H1 (cell line): ENCODE data around the gene HMCES. TPM values are rescaled to one million over a fixed set of nuclear protein-coding genes. Genes with fewer than 3 reads are reported as not detected.

Experiments
- CTCF ChIA-PET: fragments of 300-600 bp; sonication (Branson Sonifier 250); formaldehyde crosslinking; loops from one replicate; lab custom pipeline; 2021; ENCODE audit not compliant: partially characterized antibody; lab: Charles Lee
- POLR2A ChIA-PET: fragments of 300-600 bp; sonication (Branson Sonifier 250); formaldehyde crosslinking; loops from one replicate; lab custom pipeline; 2021; ENCODE audit warnings: inconsistent platforms; ENCODE audit not compliant: partially characterized antibody; lab: Charles Lee
- DNase-seq, 2 experiments: peaks; one replicate each; pipeline versions ENCODE4 v3.0.0 to v3.0.0-alpha.2; 2010 to 2022; ENCODE audit warnings: low spot score in 2 of 2, low read depth in 1 of 2, mixed read lengths in 1 of 2
- FAIRE-seq: peaks from 2 replicates; lab custom pipeline; 2011; peaks lifted over from hg19 to GRCh38; lab: Jason Lieb, UNC
- H2AFZ ChIP-seq: 2 replicates; pipeline ENCODE4 v1.8.1; 2012; ENCODE audit warnings: low read length, inconsistent platforms
- H2AK5ac ChIP-seq: 2 replicates; pipeline ENCODE4 v1.6.1; 2013; ENCODE audit warnings: low read depth, low read length
- H2BK120ac ChIP-seq: replicated peaks from 2 replicates; pipeline ENCODE3; 2013; ENCODE audit warnings: low read depth, low read length, inconsistent platforms
- H2BK12ac ChIP-seq: 2 replicates; pipeline ENCODE4 v1.6.1; 2013; ENCODE audit warnings: low read depth, low read length
- H2BK15ac ChIP-seq: 2 replicates; pipeline ENCODE4 v1.6.1; 2013; ENCODE audit warnings: low read length
- H2BK20ac ChIP-seq: 2 replicates; pipeline ENCODE4 v1.6.1; 2013; ENCODE audit warnings: low read length
- H2BK5ac ChIP-seq: 2 replicates; pipeline ENCODE4 v1.6.1; 2013; ENCODE audit warnings: low read depth, low read length
- H3K14ac ChIP-seq: 2 replicates; pipeline ENCODE4 v1.6.1; 2013; ENCODE audit warnings: inconsistent platforms; ENCODE audit not compliant: insufficient read length
- H3K18ac ChIP-seq: 2 replicates; pipeline ENCODE4 v1.6.1; 2013; ENCODE audit warnings: low read length; ENCODE audit errors: extremely low read depth
- H3K23ac ChIP-seq: 2 replicates; pipeline ENCODE4 v1.6.1; 2013; ENCODE audit warnings: inconsistent platforms; ENCODE audit not compliant: insufficient read length
- H3K23me2 ChIP-seq: 2 replicates; pipeline ENCODE4 v1.6.1; 2013; ENCODE audit warnings: low read depth, low read length
- H3K27ac ChIP-seq: 2 replicates; pipeline ENCODE4 v1.6.1; 2011; ENCODE audit warnings: low read depth, low read length, inconsistent platforms
- H3K27me3 ChIP-seq, 4 experiments: replicated peaks in 1 of 4; 1 replicate in 1 of 4; 2 replicates in 3 of 4; pipeline versions ENCODE4 v1.6.1 to v1.8.1; 2011 to 2013; ENCODE audit warnings: low read length in 3 of 4, mild to moderate bottlenecking in 3 of 4, inconsistent platforms in 2 of 4, mixed read lengths in 2 of 4, moderate library complexity in 1 of 4; ENCODE audit not compliant: control insufficient read depth in 3 of 4, insufficient read depth in 3 of 4; ENCODE audit errors: extremely low read depth in 1 of 4
- H3K36me3 ChIP-seq, 4 experiments: 2 replicates each; pipeline versions ENCODE4 v1.6.1 to v1.8.1; 2011 to 2013; ENCODE audit warnings: mild to moderate bottlenecking in 4 of 4, low read length in 3 of 4, moderate library complexity in 2 of 4, control low read depth in 1 of 4, inconsistent platforms in 1 of 4; ENCODE audit not compliant: insufficient read depth in 4 of 4, control insufficient read depth in 2 of 4
- H3K4ac ChIP-seq: replicated peaks from 2 replicates; pipeline ENCODE3; 2013; ENCODE audit warnings: low read length, low read depth, mixed read lengths, inconsistent platforms; ENCODE audit not compliant: insufficient read length
- H3K4me1 ChIP-seq, 4 experiments: replicated peaks in 1 of 4; 1 replicate in 1 of 4; 2 replicates in 3 of 4; pipeline versions ENCODE4 v1.6.1 to v1.8.1; 2011 to 2013; ENCODE audit warnings: low read length in 3 of 4, inconsistent platforms in 2 of 4, mixed read lengths in 1 of 4; ENCODE audit not compliant: insufficient read depth in 4 of 4, control insufficient read depth in 3 of 4
- H3K4me2 ChIP-seq, 2 experiments: 2 replicates each; pipeline versions ENCODE4 v1.6.1 to v1.8.1; 2011 to 2013; ENCODE audit warnings: low read depth in 2 of 2, low read length in 2 of 2, control low read depth in 1 of 2, inconsistent platforms in 1 of 2, mild to moderate bottlenecking in 1 of 2; ENCODE audit not compliant: insufficient read depth in 1 of 2
- H3K4me3 ChIP-seq, 4 experiments: fragments of 200-600, 300-600 bp in 1 of 4; sonication (generic), shearing (Covaris generic), sonication (Bioruptor Twin) in 1 of 4; 2 replicates each; pipeline versions ENCODE4 v1.5.1 to v1.8.1; 2011 to 2016; ENCODE audit warnings: low read length in 4 of 4, low read depth in 3 of 4, control low read depth in 2 of 4, inconsistent platforms in 2 of 4, mild to moderate bottlenecking in 2 of 4, mixed read lengths in 1 of 4, moderate library complexity in 1 of 4; ENCODE audit not compliant: insufficient read depth in 2 of 4; ENCODE audit errors: extremely low read depth in 1 of 4
- H3K56ac ChIP-seq: replicated peaks from 2 replicates; pipeline ENCODE3; 2013; ENCODE audit warnings: low read depth, mild to moderate bottlenecking, mixed read lengths, low read length, inconsistent platforms; ENCODE audit not compliant: insufficient read length
- H3K79me1 ChIP-seq: 2 replicates; pipeline ENCODE4 v1.6.1; 2013; ENCODE audit warnings: low read depth, low read length, control low read depth
- H3K79me2 ChIP-seq, 2 experiments: 2 replicates each; pipeline versions ENCODE4 v1.6.1 to v1.8.1; 2012 to 2013; ENCODE audit warnings: low read length in 2 of 2, mild to moderate bottlenecking in 2 of 2, inconsistent platforms in 1 of 2; ENCODE audit not compliant: insufficient read depth in 2 of 2, control insufficient read depth in 1 of 2
- H3K9ac ChIP-seq, 4 experiments: replicated peaks in 1 of 4; 1 replicate in 1 of 4; 2 replicates in 3 of 4; pipeline versions ENCODE4 v1.6.1 to v1.8.1; 2011 to 2013; ENCODE audit warnings: low read depth in 3 of 4, low read length in 3 of 4, control low read depth in 2 of 4, mild to moderate bottlenecking in 2 of 4, moderate library complexity in 2 of 4, inconsistent platforms in 1 of 4; ENCODE audit errors: extremely low read depth in 1 of 4
- H3K9me3 ChIP-seq, 2 experiments: 2 replicates each; pipeline versions ENCODE4 v1.6.1 to v1.8.1; 2012 to 2013; ENCODE audit warnings: mild to moderate bottlenecking in 2 of 2, moderate library complexity in 2 of 2, control low read depth in 1 of 2, inconsistent platforms in 1 of 2, low read depth in 1 of 2, low read length in 1 of 2, mixed read lengths in 1 of 2; ENCODE audit not compliant: insufficient read depth in 2 of 2
- H4K20me1 ChIP-seq, 2 experiments: replicated peaks in 1 of 2; 2 replicates each; pipeline versions ENCODE3 to v1.8.1; 2011 to 2013; ENCODE audit warnings: inconsistent platforms in 2 of 2, low read length in 2 of 2, mild to moderate bottlenecking in 1 of 2; ENCODE audit not compliant: insufficient read depth in 2 of 2, control insufficient read depth in 1 of 2
- H4K5ac ChIP-seq: 2 replicates; pipeline ENCODE4 v1.6.1; 2013; ENCODE audit warnings: low read length, low read depth, mixed read lengths, inconsistent platforms; ENCODE audit not compliant: insufficient read length
- H4K8ac ChIP-seq: 2 replicates; pipeline ENCODE4 v1.8.0; 2013; ENCODE audit warnings: mild to moderate bottlenecking, moderate library complexity, low read length, inconsistent platforms; ENCODE audit not compliant: insufficient read depth; ENCODE audit errors: extremely low read depth
- H4K91ac ChIP-seq: replicated peaks from 2 replicates; pipeline ENCODE3; 2013; ENCODE audit warnings: low read length, mixed read lengths, inconsistent platforms; ENCODE audit not compliant: insufficient read length
- WGBS, 2 experiments: shearing (Covaris generic) in 1 of 2; methylation state at CpG; one replicate each; pipeline versions ENCODE4 v1.1.6 to v1.1.7; 2013 to 2015; ENCODE audit warnings: low lambda C conversion rate in 2 of 2, mixed read lengths in 2 of 2, inconsistent platforms in 1 of 2, low coverage in 1 of 2, missing lambda C conversion rate in 1 of 2; ENCODE audit not compliant: insufficient replicate concordance in 2 of 2, insufficient coverage in 1 of 2, insufficient read length in 1 of 2; ENCODE audit errors: extremely low coverage in 1 of 2, missing lambda C conversion rate in 1 of 2; 5-methylcytosine and 5-hydroxymethylcytosine counted together
- polyA plus RNA-seq, 7 experiments: library from polyadenylated mRNA; depleted of rRNA in 3 of 7; stranded (reverse) in 5 of 7; unstranded in 2 of 7; fragments of >200 nt in 5 of 7; fragments of 200-250 nt in 2 of 7; gene quantifications; 1 replicate in 5 of 7; 2 replicates in 1 of 7; 4 replicates in 1 of 7; pipeline versions ENCODE4 v1.2.1 to v1.2.3, GENCODE V29; 2011 to 2013; ENCODE audit warnings: missing spikeins in 2 of 7, mixed read lengths in 2 of 7
- total RNA-seq: library from RNA; stranded (reverse); fragmentation: NEBNext Ultra II Directional; extraction: Animal tissue kit (Norgen Biotek cat#: 25700); gene quantifications from 2 replicates; pipeline ENCODE4 v1.2.1, GENCODE V29; 2021

Gene HMCES
- total and polyA plus RNA-seq, 2 of the 8 experiments (the other 6 are each of a cell fraction or from before 2014, with no cell fraction given): 27.6 to 49.5 TPM

- H2AFZ ChIP-seq: no peak overlapping the region
- no peak overlapping the region for H3K56ac ChIP-seq
- peaks cover 36 to 79% (median 68%) of the 10 kb centered on the region in 4 experiments for H3K36me3 ChIP-seq
- H2BK12ac ChIP-seq: no peak overlapping the region
- no peak overlapping the region for H3K14ac ChIP-seq
- no peak overlapping the region for H2BK120ac ChIP-seq
- no peak overlapping the region for H2BK15ac ChIP-seq
- H3K79me2 ChIP-seq: no peaks in the 10 kb centered on the region
- ChIA-PET POLR2A (interaction anchor here (1.0 to 3.8 kb wide), 3 partner anchors 11 to 78 kb away, joined by 3 to 19 read pairs (median 3); no protein-coding TSS in a partner anchor), CTCF (interaction anchor here (1.1 to 2.4 kb wide), 3 partner anchors 9 to 64 kb away, joined by 3 to 12 read pairs (median 4); no protein-coding TSS in a partner anchor)
- no peak overlapping the region for H4K8ac ChIP-seq
- H3K9me3 ChIP-seq: no peaks in the 10 kb centered on the region
- no peak overlapping the region for H4K91ac ChIP-seq
- H2AK5ac ChIP-seq: no peak overlapping the region
- no peak overlapping the region for H2BK20ac ChIP-seq
- FAIRE-seq: no peak
- peaks cover 2 to 9% of the 10 kb centered on the region in 2 experiments for H4K20me1 ChIP-seq
- no peak overlapping the region for H2BK5ac ChIP-seq
- no peaks in the 10 kb centered on the region for H3K23me2 ChIP-seq
- no peak overlapping the region for H4K5ac ChIP-seq
- H3K9ac ChIP-seq: no peak overlapping the region
- no peak overlapping the region for H3K27ac ChIP-seq
- no peak overlapping the region for H3K18ac ChIP-seq
- 92% methylated on average over 7 of the region's 7 CpGs; no CpG with 5 or more reads in 1 of the 2 experiments for WGBS, 2 experiments
- DNase-seq: no peak
- no peaks in the 10 kb centered on the region for H3K4me1 ChIP-seq
- H3K4me2 ChIP-seq: no peak overlapping the region
- H3K27me3 ChIP-seq: no peaks in the 10 kb centered on the region
- H3K4ac ChIP-seq: no peak overlapping the region
- no peak overlapping the region for H3K23ac ChIP-seq
- H3K79me1 ChIP-seq: no peaks in the 10 kb centered on the region; the same call in 1 of the 2 replicates
- H3K4me3 ChIP-seq: no peak overlapping the region
These were observed 18.8 kb upstream of the HMCES start for GRCh38 chr3:129259612-129260477.
